HG03469 (cell line): ENCODE measurements around the gene FGF19.

Source experiments
- ATAC-seq: cut with Tn5 transposase; IDR thresholded peaks from one replicate; pipeline ENCODE4 v1.9.1; 2021; ENCODE audit warnings: mild to moderate bottlenecking, moderate library complexity, moderate number of reproducible peaks; ENCODE audit not compliant: unreplicated experiment

FGF19 gene

GRCh38 chr11:69657911-69658625 is 45.8 kb downstream of the FGF19 start:
- ATAC-seq, result no peak

GRCh38 chr11:69657456-69657910 is 46.3 kb downstream of the FGF19 start:
- ATAC-seq, result no peak

- no peak for ATAC-seq
Measured at GRCh38 chr11:69656536-69657455, 47.0 kb downstream of the FGF19 start.

- no peak for ATAC-seq
Measured at GRCh38 chr11:69655479-69656428, 48.1 kb downstream of the FGF19 start.

- ATAC-seq, result no peak
Measured at GRCh38 chr11:69654660-69655478, 49.0 kb downstream of the FGF19 start.

- ATAC-seq, result no peak
Measured at GRCh38 chr11:69654001-69654659, 49.7 kb downstream of the FGF19 start.

GRCh38 chr11:69653406-69653960 is 50.3 kb downstream of the FGF19 start:
- no peak for ATAC-seq

- ATAC-seq, result no peak
Measured at GRCh38 chr11:69652999-69653398, 50.8 kb downstream of the FGF19 start.

GRCh38 chr11:69651834-69652620 is 51.8 kb downstream of the FGF19 start:
- ATAC-seq, result no peak

- no peak for ATAC-seq
Measured at GRCh38 chr11:69650832-69651344, 52.9 kb downstream of the FGF19 start.

GRCh38 chr11:69650081-69650831 is 53.6 kb downstream of the FGF19 start:
- no peak for ATAC-seq

GRCh38 chr11:69649576-69649900 is 54.3 kb downstream of the FGF19 start:
- no peak for ATAC-seq

GRCh38 chr11:69648679-69649575 is 54.9 kb downstream of the FGF19 start:
- no peak for ATAC-seq
